ENCODE data around the gene AQP2. TPM values are rescaled to one million over a fixed set of nuclear protein-coding genes. Genes with fewer than 3 reads are reported as not detected.

Gene AQP2
- total RNA-seq, 1 donor = not detected

- H3K4me3 ChIP-seq (ENCODE audit: low read depth, low read length) = no peak overlapping the region
- TF ChIP-seq, protein P1, sequence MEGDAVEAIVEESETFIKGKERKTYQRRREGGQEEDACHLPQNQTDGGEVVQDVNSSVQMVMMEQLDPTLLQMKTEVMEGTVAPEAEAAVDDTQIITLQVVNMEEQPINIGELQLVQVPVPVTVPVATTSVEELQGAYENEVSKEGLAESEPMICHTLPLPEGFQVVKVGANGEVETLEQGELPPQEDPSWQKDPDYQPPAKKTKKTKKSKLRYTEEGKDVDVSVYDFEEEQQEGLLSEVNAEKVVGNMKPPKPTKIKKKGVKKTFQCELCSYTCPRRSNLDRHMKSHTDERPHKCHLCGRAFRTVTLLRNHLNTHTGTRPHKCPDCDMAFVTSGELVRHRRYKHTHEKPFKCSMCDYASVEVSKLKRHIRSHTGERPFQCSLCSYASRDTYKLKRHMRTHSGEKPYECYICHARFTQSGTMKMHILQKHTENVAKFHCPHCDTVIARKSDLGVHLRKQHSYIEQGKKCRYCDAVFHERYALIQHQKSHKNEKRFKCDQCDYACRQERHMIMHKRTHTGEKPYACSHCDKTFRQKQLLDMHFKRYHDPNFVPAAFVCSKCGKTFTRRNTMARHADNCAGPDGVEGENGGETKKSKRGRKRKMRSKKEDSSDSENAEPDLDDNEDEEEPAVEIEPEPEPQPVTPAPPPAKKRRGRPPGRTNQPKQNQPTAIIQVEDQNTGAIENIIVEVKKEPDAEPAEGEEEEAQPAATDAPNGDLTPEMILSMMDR (IDR thresholded peaks at IDR 0.05; ENCODE audit: insufficient read depth, low read depth, low read length) = no peak
Observed at GRCh38 chr12:49953961-49954846, 3.7 kb downstream of the AQP2 start.

GRCh38 chr12:49954863-49955830 lies 4.6 kb downstream of the AQP2 start:
- no peak overlapping the region for H3K4me3 ChIP-seq (ENCODE audit: low read depth, low read length)
- DNase-seq (ENCODE audit: low read depth) = no peak

More at GRCh38 chr12:49953961-49954846, 3.7 kb downstream of the AQP2 start:
- no peak for DNase-seq (ENCODE audit: low read depth)

GRCh38 chr12:49955899-49956662 lies 5.5 kb downstream of the AQP2 start:
- DNase-seq (ENCODE audit: low read depth) = no peak
- TF ChIP-seq, protein P1 (IDR thresholded peaks at IDR 0.05; ENCODE audit: insufficient read depth, low read depth, low read length) = no peak
- H3K4me3 ChIP-seq (ENCODE audit: low read depth, low read length) = no peak overlapping the region

More at GRCh38 chr12:49954863-49955830, 4.6 kb downstream of the AQP2 start:
- TF ChIP-seq, protein P1 (IDR thresholded peaks at IDR 0.05; ENCODE audit: insufficient read depth, low read depth, low read length) = no peak

- TF ChIP-seq, protein P1 (IDR thresholded peaks at IDR 0.05; ENCODE audit: insufficient read depth, low read depth, low read length) = no peak
- no peak overlapping the region for H3K4me3 ChIP-seq (ENCODE audit: low read depth, low read length)
- DNase-seq (ENCODE audit: low read depth) = peak; percentile 17
Observed at GRCh38 chr12:49956663-49957569, 6.4 kb downstream of the AQP2 start.

- DNase-seq (ENCODE audit: low read depth) = no peak
- TF ChIP-seq, protein P1 (IDR thresholded peaks at IDR 0.05; ENCODE audit: insufficient read depth, low read depth, low read length) = no peak
- no peak overlapping the region for H3K4me3 ChIP-seq (ENCODE audit: low read depth, low read length)
Observed at GRCh38 chr12:49957570-49957967, 7.0 kb downstream of the AQP2 start.
